Dermis lymphatic vessel endothelial cell (primary cell): ENCODE measurements around the gene TNFAIP6. TPM values are rescaled to one million over a fixed set of nuclear protein-coding genes. Genes with fewer than 3 reads are reported as not detected.

ENCODE experiments used
- total RNA-seq: library from RNA; depleted of rRNA; stranded (reverse); fragments of >200 nt; gene quantifications from 2 replicates; pipeline ENCODE4 v1.2.1, GENCODE V29; 2014

Gene TNFAIP6
- total RNA-seq = 0.33 TPM in 1 of 2 replicates, not detected in the other

GRCh38 chr2:151357359-151357758 lies at the start of gene TNFAIP6:
Gene TNFAIP6, plus strand, starts transcription at chr2:151357592. Its CDS starts 75 bp downstream, at chr2:151357667.

GRCh38 chr2:151409601-151410484 lies 52.5 kb downstream of the TNFAIP6 start, which contains the start of gene RIF1:
Gene RIF1, plus strand, starts transcription at chr2:151409902. Its CDS starts 522 bp downstream, at chr2:151410424.

Other genes with a start within 250 kb of the TNFAIP6 start
- 1.2 and 2.1 TPM in 2 replicates for gene RBM43, start 95.7 kb upstream of the TNFAIP6 start, total RNA-seq
- 12.7 and 14.5 TPM in 2 replicates for gene NMI, start 67.9 kb upstream of the TNFAIP6 start, total RNA-seq
- gene RIF1, start 52.3 kb downstream of the TNFAIP6 start, total RNA-seq = 26.8 and 36.6 TPM in 2 replicates